NCI-H1694 (cell line): ENCODE measurements around the gene DSC3.

ENCODE experiments used
- DNase-seq: peaks from one replicate; lab custom pipeline; 2025; lab: John Stamatoyannopoulos, UW

Gene DSC3

DNA sequence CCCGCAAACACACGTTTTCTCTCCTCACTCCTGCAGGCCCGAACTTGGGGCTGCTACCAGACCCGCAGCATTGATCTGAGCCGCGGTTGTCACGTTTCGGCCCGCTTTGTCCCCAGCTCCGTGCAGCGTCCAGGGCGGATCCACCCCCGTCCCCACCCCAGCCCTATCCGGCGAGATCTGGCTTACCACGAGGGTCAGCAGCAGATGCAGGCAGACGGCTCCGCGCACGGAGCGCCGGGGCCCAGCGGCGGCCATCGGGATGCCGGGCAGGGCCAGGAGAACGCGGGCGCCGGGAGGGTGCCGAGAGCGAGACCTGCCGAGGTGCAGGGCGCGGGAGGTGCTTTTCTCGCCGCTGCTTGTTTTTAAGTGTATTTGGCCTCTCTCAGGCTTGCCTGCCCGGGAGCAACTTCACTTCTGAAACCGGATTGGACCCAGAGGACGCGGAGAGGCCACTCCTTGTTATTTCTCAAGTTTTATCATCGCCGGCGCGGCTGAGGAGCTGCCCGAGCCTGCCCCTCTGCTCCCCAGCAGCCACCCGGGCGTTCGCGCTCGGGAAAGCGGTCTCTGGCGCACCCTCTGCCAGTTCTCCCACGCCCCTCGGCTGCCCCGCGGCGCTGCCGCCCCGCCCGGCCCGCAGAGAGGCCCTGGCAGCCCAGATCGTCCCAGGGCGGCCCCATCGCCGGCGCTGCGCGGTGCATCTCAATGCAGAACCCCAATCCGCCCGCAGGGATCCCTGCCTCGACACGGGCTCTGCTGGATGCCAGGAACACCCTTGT, at the start of gene DSC3:
Gene DSC3, minus strand, starts transcription at position 337 of the 776 bp plus-strand sequence. Its CDS starts 82 bp downstream, at position 255.
- DNase-seq = no peak

DNA sequence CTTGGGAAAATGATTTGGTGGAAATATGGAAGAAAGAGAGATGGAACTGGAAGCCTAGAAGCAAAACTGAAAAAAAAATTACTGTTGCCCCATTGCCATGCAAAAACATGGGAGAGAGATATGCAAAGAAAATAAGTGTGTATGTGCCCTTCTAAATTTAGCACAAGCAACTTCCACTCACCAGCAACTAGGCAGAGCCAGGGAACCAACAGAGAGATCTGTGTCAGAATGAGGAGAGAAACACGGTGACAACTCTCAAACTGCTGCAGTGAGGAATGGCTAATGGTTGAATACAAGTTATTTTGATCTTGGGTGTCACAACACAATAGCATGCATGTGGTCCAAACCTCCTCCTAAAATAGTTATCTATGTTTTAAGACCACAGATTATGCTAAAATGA, 48.8 kb upstream of the DSC3 start:
- DNase-seq = no peak

DNA sequence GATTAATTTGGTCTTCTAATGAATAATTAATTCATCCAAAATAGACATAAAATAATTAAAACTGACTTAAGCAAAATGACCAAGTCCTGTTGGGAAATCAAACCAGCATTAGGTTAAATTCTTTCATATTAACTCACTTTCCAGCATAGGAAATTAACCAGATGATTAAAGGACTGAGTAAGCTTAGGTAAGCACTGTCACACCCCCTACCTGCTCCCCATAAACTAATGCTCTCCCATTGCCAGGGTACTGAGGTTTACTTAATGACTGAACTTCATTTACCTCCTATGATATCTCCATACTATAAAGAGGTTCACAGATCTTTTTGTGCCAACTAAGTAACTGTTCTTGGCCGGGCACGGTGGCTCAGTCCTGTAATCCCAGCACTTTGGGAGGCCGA, 46.0 kb upstream of the DSC3 start:
- no peak for DNase-seq

- DNase-seq = no peak
Measured at GRCh38 chr18:31079973-31080372, 37.4 kb upstream of the DSC3 start.

DNA sequence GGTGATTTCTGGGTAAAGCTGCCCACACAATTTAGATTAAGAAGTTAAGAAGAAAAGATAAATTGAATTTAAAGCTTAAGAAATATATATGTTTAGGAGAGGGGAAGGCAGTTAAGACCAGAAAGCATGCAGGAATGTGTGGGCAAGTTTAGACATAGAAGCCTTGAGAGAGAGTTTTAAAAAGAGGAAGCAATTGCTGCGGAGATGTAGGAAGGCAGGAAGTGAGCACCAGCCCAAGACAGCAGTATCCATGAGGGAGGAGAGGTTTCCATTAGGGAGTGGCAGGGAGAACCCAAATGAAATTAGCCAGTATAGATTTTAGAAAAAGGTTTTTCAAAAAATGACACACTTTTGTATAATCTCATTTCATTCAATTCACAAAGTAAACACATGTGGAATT, 35.3 kb upstream of the DSC3 start:
- DNase-seq = no peak

DNA sequence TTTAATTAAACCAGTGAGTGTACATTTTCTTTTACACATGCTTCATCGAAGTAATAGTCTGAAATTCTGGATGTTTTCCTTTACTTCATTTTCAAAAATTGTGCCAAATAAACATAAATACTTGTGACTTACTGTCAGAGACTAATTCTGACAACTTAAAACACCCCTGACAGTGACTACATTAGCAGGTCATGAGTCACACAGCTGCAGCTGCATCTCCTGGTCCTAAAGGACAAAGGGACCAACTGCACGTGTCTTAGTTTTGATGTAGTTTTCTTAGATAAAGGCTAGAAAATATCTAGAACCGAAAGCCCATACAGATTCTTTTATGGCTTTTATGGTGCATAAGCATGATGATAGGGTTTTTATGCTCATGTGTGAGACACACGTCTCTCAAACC, 29.6 kb upstream of the DSC3 start:
- DNase-seq = no peak

DNA sequence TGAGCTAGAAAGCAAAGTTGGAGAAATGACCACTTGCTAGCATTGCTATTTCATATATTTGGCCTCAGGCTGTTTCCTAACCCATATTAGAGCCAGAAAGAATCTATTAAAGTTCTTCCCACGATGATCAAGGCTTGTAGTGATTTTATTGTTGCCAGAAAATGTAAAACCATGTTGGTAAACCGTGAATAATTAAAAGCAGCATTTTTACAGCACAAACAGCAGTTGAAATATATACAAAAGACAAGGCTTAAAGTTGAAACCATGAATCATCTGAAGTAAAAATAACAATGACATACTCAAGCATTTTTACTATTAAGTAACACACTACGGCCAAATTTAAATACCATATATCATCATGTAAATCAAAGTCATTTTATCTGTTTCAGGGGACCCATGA, 27.7 kb upstream of the DSC3 start:
- DNase-seq = no peak

DNA sequence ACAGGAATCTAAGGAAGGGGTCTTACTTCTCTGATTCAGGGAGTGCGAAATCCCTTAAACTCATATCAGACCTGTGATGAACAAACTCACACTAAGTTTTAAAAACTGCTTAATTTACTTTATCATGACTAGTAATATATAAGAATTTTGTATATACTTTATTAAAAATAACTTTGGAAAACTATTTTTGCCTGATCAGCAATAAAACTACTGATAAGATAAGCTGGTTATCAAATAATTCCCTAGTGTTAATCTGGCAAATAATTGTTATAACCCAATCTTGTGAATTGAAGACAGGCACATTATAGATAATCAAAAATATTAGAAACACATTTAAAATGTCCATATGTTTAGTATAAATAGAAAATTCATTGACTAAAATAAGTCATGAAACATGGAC, 23.7 kb upstream of the DSC3 start:
- no peak for DNase-seq

DNA sequence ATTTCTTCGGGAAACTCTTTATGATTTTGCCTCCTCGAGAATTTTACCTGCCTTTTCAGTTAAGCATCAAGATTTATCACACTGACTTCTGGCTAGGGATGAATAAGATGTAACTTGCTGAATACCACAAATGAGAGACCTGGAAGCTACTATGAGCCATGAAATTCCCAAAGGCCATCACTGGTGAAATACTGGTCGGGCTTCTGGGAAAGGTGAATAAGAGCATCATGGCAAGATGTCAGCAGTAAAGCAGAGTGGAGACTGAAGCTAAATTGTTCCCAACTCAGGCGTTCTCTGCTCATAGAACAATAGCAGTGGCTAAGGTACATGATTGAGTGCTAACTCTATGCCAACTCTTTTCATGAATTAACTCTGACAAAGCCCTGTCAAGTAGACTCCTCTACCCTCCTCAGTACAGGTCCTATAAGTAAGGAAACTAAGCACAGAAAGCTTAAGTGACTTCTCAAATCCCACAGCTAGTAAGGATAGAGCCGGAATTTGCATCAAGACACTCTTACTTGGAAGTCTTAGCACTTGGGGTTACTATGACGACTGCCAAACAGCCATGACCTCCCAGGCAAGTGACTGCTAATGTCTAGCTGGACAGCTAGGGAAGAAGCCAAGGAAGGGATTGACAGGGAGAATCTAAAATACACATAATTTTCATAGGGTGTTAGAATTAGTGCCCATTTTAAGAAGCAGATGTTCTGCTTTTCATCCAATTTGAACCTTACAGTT, 22.7 kb upstream of the DSC3 start:
- DNase-seq = no peak

GRCh38 chr18:31064130-31064529, 21.6 kb upstream of the DSC3 start:
- DNase-seq = no peak

GRCh38 chr18:31061945-31062344, 19.4 kb upstream of the DSC3 start:
- DNase-seq = no peak

- no peak for DNase-seq
Measured at GRCh38 chr18:31058897-31059296, 16.4 kb upstream of the DSC3 start.

DNA sequence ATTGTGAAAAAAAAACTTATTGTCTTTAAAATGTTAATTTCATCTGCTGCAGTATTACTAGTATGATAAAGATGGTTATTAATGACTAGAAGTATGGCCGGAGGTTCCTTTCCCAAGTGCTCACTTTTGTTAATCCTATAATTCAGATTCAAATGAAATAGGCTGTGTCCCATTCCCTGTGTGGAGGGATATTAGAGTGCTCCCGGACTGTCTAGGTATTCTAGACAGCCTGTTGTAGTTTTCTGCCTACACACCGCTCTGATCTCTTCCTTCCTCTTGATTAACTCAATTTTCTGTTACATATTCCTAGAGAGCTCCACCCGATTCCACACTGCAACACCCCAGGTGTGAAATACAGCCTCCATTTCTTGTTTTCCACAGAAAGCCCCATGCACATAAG, 15.4 kb upstream of the DSC3 start:
- DNase-seq = no peak

- no peak for DNase-seq
Measured at GRCh38 chr18:31057051-31057450, 14.5 kb upstream of the DSC3 start.

DNA sequence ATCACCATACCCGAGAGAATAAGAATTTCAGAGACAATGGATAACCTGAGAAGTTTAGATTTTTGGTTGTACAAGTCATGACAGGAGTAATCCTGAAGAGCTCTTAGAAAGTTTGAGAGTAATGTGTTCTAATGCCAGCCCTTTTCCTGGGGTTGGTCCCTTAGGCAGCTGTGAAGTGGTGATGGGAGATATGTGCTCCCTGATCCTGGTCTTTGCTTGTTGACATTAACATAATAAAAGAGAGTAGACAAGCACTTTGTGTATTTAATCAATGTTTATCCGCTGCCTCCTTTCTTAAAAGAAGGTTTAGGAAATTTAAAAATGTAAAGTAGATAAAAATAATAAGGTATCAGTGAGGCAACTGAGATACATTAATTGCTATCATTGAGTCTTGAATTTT, 13.8 kb upstream of the DSC3 start:
- DNase-seq = no peak

DNA sequence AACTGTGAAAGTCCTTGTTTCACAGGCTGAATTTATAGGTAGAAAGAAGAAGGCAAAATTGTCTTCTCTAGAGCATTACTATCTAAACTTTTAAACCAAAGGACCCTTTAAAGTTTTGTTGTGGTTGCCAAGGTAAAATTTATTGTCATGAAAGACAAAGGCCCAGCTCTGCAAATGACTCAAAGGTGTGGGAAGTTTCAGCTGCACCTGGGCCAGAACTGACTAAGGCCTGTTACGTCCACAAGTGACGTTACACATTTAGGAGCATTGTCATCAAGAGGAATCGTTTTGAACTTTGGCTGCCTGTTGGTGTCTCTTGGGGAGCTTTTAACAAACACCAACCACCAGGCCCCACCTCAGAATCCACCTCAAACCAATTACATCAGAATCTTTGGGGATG, 8.1 kb upstream of the DSC3 start:
- no peak for DNase-seq

DNA sequence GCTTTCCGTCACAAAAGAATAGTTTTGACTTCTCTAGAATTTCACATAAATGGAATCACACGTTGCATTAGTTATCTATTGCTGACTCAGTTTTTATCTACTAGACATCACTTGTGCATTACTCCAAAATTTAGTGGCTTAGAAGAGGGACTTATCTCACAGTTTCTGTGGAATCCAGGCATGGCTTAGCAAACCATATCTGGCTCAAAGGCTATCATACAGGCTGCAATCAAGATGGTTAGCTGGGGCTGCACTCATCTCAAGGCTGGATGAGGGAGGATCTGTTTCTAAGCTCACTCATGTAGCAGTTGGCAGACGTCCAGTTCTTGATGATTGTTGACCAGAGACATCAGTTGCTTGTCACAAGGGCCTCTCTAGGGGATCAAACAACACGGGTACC, 6.6 kb upstream of the DSC3 start:
- DNase-seq = no peak

DNA sequence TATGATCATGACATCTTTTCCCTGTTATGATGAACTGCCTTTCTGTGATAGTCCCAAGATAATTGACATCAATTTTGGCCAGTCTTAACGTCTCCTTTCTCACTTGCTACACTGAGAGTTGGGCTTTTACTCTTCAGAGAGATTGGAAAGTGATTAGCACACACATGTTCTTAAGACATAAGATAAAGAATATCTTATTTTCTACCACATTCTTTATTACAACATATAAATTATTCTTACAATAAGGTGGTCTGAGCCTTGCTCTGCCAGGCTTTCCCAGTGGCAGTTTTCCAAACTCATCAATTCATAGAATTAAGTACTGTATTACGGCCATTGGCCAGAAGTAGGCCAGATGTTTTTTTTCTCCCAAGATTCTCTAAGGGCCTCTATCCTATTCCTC, 5.7 kb upstream of the DSC3 start:
- no peak for DNase-seq

- DNase-seq = no peak
Measured at GRCh38 chr18:31046916-31047315, 4.4 kb upstream of the DSC3 start.

DNA sequence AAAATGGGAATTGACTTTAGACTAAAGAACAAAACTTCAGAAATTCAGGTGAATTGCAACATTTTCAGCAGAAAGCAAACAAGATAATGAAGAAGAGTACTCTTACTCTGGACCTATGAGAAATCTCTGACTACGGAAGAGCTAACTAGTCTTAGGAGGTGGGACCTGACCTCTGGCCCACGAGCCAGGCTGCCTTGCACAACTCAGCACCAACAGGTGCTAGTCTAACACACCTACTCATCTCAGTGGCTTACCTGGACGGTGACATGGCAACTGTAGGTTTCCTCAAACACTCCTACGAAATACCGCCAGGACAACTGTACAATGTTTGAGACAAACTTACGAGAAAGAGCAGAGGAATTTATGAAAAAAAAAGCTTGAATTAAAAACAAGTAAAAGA, 3.1 kb upstream of the DSC3 start:
- DNase-seq = no peak

- no peak for DNase-seq
Measured at GRCh38 chr18:31044926-31045325, 2.4 kb upstream of the DSC3 start.

DNA sequence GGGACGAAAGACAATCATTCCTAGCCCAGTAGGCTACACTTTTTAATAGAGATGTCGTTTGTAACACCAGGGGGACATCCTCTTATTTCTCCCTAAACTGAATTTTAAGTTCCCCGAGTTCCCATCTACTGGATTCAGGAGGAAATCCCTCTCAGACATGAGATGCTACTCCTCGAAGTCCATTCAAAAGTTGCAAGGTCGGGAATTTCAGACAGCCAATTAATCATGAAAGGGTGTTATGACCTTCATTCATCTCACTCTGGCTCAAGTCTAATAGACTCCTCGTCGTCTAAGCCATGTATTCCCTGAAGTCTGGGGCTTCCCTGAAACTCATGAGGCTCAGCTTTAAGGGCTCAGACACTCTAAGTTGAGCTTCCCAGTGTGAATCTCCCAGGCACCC, 1.2 kb upstream of the DSC3 start:
- no peak for DNase-seq

GRCh38 chr18:31042084-31042405, 497 bp downstream of the DSC3 start:
- no peak for DNase-seq
